Nucleus accumbens (tissue), 56 donors: ENCODE measurements around the gene PRKAG2.
A peak's percentile ranks its signal among the peaks of the same experiment; 100 is the strongest.

Source experiments
- DNase-seq, 56 donors: peaks; one replicate each; lab custom pipeline; 2025; lab: John Stamatoyannopoulos, UW

PRKAG2 gene

DNA sequence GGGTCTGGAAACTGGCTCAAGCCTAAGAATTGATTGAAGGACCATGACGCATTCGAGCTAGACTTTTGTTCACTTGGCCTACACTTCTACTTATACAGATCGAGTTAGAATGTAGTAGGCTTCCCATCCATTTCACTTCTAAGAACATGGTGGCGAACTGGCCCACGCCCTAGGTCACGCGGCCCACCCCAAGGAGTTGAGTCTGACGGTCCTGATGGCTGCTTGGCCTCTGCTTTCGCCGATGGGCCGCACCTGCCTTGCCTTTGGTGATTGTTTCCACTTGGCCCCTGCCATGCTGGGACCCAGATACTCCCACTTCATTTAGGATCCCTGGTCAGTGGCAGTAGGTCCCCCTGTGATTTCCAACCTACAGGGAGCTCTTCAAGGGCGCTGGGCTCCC is 153.6 kb downstream of the PRKAG2 start:
- no peak for DNase-seq

DNA sequence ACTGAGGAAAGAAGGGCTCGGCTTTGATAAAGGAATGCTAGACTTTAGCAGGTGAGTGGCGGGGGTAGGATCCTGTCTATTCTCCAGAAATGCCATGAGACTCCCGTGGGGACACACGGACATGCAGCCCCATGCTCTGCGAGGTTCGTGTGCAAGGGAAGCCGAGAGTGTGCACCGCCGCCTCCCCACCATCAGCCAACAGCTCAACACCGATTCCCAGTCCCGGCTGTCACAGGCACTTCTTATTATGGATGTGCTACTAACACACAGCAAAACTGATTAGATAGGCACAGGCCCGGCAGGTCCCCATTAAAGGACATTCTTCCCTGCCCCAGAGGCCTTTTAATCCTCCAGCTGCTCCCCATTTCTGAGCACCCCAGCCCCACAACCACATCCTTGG is 154.4 kb downstream of the PRKAG2 start:
- DNase-seq: no peak

DNA sequence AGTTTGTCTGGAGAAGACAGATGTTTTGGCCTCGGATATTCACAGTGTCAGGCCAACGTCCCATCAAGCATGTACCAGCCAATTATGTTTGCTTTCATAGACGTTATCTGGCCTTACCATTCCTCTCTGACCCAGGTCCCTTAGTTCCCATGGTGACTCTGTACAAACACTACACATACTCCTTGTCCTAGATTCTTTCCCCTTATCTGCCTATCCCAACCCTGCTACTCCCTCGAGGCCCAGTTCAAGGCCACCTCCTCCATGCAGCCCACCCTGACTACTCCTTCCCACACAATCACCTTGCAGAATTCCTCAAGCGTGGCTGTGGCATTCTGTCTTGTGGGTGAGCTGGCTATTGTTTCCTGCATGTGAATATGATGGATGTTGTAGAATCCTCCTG is 155.2 kb downstream of the PRKAG2 start:
- no peak for DNase-seq

DNA sequence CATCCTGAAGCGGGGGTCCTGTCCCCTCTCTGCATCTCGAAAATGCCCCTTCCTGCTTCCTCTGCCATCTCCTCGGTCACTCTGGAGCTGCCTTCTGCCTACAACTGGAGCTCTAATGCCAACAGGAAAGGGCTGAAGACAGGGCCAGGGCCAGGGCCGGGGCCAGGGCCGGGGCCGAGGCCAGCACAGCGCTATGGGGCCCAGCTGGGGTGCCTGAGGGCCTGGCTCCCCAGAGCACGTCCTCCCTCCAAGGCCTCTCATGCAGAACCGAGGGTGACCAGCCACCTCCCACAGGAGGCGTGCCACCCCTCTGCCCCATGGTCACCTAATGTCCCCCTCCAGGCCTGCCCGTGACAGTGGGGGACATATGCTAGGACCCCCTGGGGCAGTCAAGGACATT is 155.7 kb downstream of the PRKAG2 start:
- DNase-seq: no peak

DNA sequence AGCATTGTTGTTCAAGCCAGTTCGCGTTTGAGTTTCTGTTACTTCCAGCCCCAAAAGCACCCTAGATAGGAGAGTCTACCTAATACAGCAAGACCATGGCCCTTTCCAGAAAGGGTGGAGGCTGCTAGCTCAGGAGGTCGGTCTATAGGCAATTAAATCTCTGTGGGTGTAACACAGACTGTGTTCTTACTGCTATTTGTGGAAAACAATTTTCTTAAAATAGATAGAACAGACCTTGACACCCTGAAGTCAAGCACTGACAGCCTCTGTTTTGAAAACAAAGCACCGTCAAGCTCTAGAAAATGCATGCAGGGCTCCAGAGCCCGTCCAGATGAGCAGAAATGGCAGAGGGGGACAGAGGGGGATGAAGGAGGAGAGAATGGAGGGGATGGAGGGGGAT is 156.6 kb downstream of the PRKAG2 start:
- DNase-seq: no peak

DNA sequence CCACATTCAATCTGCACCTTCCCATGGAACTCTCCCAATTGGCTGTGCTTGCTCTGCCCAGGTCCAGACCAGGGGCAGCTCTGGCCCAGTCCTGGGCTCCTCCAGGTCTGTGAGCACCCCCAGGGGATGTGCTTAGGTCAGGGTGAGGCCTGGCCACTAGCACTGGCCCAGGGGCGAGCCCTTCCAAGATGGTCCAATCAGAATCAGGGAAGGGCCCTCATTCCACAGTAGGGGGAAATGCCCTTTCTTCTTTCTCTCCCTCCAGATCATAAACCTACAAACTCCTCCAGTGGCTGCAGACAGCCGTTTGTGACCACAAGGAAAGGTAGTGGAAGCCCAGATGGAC is 157.0 kb downstream of the PRKAG2 start:
- DNase-seq: no peak

DNA sequence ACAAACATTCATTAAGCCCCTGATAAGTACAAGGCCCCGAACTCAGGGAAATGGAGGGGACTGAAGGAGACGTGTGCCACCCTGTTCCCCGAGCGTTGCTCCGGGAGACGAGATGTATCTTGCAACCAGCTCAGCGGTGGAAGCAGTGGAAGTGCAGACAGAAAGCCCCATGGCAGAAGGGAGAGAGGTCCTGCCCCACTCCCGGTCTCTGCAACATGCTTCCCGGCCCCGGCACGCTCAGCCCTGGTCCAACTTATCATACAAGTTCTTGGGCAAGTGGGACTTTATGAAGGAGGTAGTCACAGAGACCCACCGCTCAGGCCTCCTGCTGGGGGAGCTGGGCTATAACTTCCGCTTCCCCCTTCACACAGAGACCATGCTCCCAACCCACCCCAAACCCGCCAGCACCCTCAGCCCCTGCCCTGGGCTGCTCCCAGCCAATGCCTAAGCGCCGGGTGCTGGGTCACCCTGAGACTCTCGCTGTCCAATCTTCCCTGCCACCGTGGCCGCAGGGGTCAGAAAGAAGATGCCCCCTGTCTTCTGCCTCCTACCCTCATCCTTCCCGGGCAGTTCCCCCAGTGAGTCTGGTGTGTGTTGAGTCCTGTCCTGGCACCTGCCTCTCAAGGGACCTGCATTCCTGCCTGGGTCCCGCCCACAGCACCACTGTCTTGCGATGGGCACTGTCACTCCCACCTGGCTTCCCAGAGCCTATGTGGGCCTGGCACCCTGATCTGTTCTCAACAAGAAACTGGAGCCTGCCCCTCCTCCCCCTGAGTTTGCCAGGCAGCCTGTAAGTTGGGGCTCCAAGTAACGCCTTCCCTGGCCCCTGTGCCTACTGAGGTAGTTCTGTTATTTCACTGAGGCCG is 157.7 kb downstream of the PRKAG2 start:
- DNase-seq: peak in 3 of 56 donors; percentile 28 to 43 (median 39)

DNA sequence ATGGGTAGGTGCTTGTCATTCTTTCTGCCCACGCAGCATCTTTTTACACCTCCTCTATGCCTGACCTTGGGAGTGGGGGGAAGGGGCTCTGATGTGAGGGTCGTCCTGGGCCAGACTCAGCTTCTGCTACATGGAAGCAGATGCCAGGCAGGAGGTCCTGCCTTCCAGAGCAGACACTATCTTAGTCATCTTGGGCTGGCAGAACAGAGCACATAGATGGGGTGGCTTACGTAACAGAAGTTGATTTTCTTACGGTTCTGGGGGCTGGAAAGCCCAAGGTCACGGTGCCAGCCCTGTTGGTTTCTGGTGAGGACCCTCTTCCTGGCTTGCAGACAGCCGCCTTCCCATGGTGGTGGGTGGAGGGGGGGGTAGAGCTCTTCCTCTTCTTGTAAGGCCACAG is 159.0 kb downstream of the PRKAG2 start:
- DNase-seq: no peak

DNA sequence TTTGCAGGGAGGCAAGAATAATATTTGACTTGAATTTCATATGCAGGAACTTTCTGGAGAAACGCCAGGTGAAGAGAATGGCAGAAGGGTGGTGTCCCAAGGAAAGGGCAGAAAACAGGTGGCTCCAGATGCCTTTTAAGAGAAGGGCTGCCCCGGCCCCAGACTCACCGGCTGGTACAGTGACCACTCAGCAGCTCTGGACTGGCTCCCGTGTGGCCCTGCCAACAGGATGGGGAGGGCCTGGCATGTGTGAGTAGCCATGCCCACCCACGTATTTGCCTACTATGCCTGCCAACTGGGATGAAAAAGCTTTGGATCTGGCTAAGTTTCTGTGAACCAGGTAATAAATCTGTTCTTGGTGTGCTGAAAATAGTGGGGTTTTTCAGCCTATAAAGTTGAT is 159.5 kb downstream of the PRKAG2 start:
- peak in 7 of 56 donors; percentile 14 to 44 (median 28) for DNase-seq

DNA sequence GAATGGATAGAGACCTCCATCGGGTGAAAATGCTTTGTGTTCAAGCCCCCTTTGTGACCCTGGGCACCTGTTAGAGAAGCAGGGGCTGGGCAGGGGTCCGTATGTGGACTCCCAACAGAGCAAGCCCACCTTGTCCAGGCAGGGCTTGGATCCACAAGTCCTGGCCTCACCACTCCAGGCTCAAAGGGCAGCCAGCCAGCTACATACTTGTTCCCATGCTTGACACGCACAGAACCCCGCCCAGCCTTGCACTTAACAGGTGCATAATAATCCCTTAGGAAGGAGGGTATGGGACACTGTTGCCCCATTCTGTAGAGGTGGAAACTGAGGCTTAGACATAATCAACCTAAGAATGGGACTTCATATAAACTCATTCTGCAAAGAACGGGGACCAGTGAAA is 160.6 kb downstream of the PRKAG2 start:
- DNase-seq: no peak

DNA sequence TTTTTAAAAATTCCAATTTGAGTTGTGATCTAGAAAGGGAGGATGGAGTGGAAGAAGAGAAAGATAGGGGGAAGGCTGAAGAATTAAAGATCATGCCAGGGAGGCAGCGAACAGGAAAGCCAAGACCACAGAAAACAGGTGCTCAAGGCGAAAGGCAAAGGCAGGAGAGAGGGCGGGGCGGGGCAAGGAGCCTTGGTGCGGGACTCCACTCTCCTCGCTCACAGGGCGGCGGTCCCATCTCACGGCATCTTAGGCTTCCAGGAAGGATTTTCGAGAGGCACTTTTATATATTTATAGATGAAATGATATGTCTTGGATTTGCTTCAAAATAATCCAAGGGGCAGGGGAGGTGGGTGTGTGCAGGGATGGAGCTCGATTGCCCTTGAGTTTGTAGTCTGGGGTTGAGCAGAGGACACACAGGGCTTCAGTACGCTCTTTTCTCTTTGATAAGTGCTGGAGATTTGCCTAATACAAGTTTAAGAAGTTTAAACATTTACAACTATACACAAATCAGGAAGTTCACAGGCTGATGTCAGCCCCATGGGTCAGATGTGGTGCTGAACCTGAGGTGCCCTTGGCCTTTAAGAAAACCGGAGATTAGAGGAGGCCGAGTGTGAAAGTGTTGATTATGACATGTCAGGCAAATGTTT is 161.1 kb downstream of the PRKAG2 start:
- DNase-seq: no peak

DNA sequence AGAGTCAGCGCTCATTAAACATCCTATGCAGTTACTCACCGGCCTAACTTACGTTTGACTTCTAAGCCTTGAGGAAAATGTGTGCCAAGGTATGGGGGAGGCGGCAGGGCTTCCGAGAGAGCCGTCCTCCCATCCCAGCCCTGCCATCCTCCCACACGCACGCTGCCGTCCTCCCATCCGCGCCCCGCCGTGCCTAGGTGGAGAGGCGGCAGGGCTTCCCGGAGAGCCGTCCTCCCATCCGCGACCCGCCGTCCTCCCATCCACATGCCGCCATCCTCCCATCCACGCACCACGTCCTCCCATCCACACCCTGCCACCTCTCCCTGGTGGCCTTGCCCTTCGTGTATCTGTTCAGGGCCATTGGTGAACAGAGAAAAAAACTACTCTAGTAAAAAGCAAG is 162.7 kb downstream of the PRKAG2 start:
- no peak for DNase-seq

DNA sequence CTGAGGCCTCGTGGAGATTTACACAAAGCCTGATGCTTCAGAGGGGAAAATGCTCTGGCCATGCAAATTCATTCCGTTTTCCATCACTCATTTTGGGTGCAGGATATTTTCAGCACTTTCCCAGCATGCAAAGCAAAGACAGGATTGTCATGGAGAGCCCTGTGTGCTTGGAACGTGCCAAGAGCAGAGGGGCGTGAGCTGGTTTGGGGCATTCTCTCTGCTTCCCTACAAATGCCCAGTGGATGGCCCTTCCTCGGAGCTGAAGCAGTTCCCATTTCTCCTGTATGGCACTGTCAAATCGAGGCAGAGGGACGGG is 164.1 kb downstream of the PRKAG2 start:
- peak in 1 of 56 donors; percentile 29 for DNase-seq

DNA sequence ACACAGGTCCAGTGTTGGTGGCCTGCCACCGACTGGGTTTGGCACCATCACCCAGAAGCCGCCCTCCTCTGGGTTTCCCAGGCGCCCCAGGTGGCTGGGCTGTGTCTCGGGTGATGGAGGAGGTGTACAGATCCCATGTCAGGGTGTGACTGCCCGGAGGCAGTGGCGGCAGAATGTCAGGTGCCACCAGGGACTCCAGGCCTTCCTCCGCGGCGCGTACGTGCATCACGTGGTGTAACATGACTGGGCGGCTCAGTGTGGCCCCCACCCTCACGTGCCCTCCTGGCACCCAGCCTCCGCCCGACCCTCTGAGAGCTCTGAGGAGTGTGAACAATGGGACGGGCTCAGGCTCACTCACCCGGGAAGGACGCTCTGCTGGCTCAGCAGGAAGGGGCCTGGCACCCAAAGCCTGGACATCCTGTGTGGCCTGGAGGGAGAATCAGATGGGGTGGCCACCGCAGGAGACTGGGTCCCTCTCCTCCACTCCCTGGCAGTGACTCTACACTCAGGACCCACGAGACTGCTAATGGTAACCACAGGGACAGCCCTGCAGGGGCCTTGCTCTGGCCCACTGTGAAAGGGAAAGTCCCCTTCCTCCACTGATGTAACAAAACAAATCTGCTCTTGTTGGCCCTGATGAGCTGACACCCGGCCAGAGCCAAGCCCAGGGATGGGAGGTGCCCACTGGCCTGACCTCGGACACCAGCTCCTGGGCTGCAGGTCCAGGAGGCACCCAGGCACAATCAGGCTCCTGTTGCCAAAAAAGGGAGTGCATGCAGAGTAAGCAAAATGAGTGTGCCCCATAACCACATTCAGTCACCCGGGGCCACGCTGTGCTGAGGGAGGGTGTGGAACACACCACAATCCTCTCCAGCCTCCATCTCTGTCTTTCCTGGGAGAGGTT is 164.8 kb downstream of the PRKAG2 start:
- no peak for DNase-seq

DNA sequence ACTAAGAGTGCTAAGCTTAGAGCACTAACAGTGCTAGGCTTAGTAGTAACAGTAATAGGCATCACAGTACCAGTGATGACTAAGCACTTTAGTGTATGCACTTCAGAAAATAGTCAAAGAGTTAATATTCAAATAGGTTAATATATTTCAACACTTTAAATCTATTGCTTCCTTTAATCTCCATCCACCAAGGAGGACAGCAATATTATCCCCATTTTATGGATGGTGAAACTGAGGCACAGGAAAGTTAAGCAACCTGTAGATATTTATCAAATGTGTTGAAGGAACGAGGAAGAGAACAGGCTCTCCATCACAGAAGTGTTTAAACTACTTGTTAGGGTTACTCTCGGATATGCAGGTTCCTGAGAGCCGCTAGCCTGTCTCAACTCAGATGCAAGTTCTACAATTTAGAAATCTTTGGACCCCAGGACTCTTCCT is 165.5 kb downstream of the PRKAG2 start:
- DNase-seq: no peak

DNA sequence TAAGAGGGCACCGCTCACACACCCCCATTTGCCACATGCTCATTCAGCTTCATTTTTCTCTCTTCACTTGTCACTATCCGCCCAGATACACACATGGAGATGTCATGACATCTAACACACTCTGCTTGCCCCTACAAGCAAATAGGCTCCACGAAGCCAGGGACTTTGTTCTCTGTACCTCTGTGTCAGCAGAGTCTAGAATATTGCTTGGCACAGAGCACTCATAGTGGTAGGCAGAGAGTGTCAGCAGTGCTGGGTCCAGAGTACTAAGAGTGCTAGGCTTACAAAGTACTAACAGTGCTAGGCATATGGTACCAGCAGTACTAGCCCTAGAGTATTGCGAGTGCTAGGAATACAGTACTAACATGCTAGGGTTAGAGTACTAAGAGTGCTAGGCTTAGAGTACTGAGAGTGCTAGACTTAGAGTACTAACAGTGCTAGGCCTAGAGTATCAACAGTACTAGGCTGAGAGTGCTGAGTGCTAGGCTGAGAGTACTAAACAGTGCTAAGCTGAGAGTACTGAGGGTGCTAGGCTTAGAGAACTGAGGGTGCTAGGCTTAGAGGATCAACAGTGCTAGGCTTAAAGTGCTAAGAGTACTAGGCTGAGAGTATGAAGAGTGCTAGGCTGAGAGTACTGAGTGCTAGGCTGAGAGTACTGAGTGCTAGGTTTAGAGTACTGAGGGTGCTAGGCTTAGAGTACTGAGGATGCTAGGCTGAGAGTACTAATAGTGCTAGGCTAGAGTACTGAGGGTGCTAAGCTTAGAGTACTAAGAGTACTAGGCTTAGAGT is 166.1 kb downstream of the PRKAG2 start:
- no peak for DNase-seq

DNA sequence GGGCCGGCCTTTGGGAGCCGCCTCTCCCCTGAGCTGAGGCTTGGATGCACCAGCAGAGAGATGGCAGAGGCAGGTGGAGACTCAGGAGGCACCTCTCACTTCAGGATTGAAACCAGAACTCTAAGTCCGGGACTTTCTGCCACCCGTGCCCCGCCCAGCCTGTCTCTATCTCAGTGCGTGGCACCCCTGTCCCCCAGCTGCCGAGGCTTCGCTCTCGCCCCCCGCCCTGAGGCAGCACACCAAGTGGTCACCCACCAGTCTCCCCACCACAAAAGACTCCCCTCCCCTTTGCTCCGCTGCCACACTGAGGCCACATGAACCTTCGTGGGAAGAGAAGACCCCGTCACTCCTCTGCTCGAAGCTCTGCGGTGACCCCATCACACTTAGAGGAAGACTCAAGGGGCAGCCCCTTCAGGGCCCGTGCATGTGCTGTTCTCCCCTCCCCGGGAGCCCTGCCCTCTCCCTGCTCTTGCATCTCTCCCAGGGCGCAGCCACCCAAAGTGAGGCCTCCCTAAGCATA is 166.7 kb downstream of the PRKAG2 start:
- DNase-seq: no peak

DNA sequence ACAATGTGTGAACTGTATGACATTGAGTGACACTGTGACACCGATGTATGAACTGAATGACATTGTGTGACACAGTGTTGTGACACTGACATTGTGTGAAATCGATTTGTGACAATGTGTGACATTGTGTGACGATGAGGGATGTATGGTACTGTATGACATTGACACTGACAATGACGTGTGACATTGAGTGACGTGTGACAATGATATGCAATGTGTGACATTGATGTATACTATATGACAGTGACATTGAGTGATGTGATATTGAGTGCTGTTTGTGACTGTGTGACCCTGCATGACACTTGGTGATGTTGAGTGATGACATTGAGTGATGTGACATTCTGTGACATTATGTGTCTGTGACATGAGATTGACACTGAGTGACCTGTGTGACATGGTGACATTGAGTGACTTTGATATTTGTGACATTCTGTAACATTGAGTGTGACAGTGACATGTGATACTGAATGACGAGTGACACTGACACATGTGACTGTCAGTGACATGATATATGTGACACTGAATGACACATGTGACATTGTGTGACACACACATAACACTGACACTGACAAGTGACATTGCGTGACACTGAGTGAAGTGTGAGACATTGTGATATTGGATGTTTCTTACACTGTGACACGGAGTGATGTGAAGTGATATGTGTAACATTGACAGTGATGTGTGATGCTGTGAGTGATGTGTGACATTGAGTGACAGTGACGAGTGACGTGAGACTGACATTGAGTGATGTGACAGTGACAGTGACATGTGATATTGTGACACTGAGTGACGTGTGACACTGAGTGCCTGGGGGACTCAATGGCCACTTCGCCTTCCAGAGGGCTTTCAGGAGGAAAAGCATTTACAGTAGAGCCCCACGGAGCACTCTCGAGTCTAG is 167.5 kb downstream of the PRKAG2 start:
- DNase-seq: no peak

DNA sequence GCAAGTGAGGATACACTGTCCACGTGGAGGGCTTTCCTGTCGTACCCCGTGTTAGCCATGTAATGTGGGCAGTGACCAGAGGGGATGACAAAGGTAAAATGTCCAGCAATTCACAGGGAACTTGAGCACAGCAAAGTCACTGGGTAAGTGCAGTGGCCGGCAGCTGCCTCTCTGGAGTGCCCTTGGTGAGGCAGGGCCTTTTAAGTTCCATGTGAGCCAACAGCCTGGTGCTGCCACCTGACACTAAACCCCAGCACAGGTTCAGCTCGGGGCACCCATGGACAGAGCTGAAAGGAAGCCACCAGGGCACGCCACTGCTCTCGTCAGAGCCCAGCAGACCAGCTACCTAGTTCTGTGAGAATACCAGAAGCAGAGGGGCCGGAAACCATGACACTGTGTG is 168.3 kb downstream of the PRKAG2 start:
- no peak for DNase-seq
